ENCODE data around the gene MSMP. TPM values are rescaled to one million over a fixed set of nuclear protein-coding genes. Genes with fewer than 3 reads are reported as not detected.

MSMP gene
- total RNA-seq, 6 donors from 2014 or later = 1.1 to 2.8 TPM; not detected in 4

DNA sequence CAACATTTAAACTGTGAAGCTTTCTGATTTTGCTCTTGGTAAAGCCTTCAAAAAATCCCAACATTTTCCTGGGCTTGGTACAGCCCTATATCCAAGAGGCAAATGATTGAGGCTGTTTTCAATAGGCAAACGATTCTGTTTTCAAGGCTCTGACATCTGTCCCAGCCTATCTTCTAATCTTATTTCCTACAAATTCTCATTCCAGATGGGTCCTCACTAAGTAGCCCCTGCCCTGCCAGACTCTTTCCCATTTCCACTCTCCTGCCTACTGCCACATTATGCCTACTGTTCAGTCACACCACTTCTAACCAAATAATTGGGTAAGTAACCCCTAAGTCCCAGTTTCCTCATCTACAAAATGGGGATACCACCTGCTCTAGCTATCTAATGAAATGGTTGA, 8.5 kb downstream of the MSMP start:
- Histone ChIP-seq H3K27ac (peak overlapping the region in 1 of 4 donors; percentile 97), H3K4me3 (peak overlapping the region in 3 of 4 donors; percentile 87 to 90 (median 90)), H3K27me3 (no peaks in the 10 kb centered on the region), H3K36me3 (peaks cover 12 to 47% (median 38%) of the 10 kb centered on the region in 4 donors), H3K4me1 (peaks cover 28 to 65% (median 46%) of the 10 kb centered on the region in 4 donors), H3K9me3 (no peaks in the 10 kb centered on the region)
- WGBS, 2 donors = 48 to 58% methylated on average over 1 of the region's 1 CpG
- TF ChIP-seq CTCF (IDR thresholded peaks at IDR 0.05) = no peak
- no peak for TF ChIP-seq POLR2AphosphoS5 (IDR thresholded peaks at IDR 0.05)
- no peak for TF ChIP-seq EP300 (IDR thresholded peaks at IDR 0.05)
- TF ChIP-seq POLR2A (IDR thresholded peaks at IDR 0.05) = no peak
- ATAC-seq (ENCODE audit: low FRiP score in 2 of 2) (no peak), DNase-seq (no peak)

DNA sequence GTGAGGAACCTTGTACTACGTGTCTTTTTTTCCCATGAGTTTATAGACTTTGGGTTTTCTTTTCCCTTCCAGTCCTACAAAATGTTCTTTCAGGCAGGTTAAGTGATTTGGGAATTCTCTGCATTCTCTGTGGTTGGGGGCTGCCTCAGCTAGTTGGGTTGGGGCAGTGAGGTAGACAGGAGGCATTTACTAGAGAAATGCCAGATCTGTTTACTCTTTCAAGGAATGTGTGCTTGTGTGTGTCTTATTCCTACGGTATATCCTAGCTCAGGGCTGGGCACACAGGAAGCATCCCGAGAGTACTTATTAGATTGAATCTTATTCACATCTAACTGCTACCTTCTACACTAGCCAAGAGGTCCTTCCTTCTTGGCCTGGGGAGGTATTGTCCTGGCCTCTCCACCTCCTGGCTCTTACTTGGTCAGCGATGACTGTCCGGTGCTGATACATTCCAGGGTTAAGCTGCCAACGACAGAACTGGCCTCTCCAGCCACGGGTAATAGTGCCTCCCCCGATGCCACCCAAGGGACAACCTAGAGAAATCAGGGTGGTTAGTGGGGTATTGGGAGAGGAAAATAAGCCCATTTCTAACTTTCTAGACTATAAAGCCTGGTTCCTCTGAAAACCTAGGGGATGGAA, 10.1 kb downstream of the MSMP start:
- Histone ChIP-seq H3K27me3 (no peaks in the 10 kb centered on the region), H3K4me3 (no peak overlapping the region), H3K4me1 (peaks cover 21 to 52% (median 37%) of the 10 kb centered on the region in 4 donors), H3K27ac (peak overlapping the region in 3 of 4 donors; percentile 37 to 43 (median 38)), H3K36me3 (peaks cover 27 to 60% (median 53%) of the 10 kb centered on the region in 4 donors), H3K9me3 (no peaks in the 10 kb centered on the region)
- ATAC-seq (ENCODE audit: low FRiP score in 2 of 2) (no peak), DNase-seq (no peak)
- no peak for TF ChIP-seq POLR2AphosphoS5 (IDR thresholded peaks at IDR 0.05)
- 84 to 88% methylated on average over 8 of the region's 8 CpGs for WGBS, 2 donors

DNA sequence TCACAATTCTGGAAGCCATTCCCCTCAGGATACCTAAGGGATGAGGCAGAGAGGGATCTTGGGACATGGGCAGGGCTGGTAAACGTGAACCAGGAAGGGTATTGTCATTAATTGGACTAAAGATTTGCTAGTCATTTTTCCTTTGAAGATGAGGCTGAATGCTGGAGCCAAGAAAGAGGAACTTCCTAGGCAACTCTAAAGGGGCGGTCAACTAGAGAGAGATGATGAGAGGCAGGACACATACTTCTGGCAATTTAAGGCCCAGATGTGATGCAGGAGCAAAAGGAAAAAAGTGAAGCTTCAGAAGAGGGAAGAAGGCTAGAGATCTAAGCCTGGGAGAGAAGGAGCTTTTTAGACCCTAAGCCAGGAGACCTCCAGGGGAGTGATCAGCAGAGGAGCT, 10.6 kb downstream of the MSMP start:
- H3K4me3 ChIP-seq = no peak overlapping the region
- DNase-seq (no peak), ATAC-seq (ENCODE audit: low FRiP score in 2 of 2) (no peak)
- H3K4me1 ChIP-seq = peaks cover 21 to 51% (median 37%) of the 10 kb centered on the region in 4 donors
- 56 to 62% methylated on average over 2 of the region's 2 CpGs for WGBS, 2 donors
- peaks cover 32 to 66% (median 59%) of the 10 kb centered on the region in 4 donors for H3K36me3 ChIP-seq
- H3K9me3 ChIP-seq = no peaks in the 10 kb centered on the region
- no peak for TF ChIP-seq EP300 (IDR thresholded peaks at IDR 0.05)
- TF ChIP-seq POLR2AphosphoS5 (IDR thresholded peaks at IDR 0.05) = no peak
- TF ChIP-seq CTCF (IDR thresholded peaks at IDR 0.05) = no peak
- TF ChIP-seq POLR2A (IDR thresholded peaks at IDR 0.05) = no peak
- H3K27ac ChIP-seq = peak overlapping the region in 2 of 4 donors; percentile 37 to 38
- no peaks in the 10 kb centered on the region for H3K27me3 ChIP-seq

DNA sequence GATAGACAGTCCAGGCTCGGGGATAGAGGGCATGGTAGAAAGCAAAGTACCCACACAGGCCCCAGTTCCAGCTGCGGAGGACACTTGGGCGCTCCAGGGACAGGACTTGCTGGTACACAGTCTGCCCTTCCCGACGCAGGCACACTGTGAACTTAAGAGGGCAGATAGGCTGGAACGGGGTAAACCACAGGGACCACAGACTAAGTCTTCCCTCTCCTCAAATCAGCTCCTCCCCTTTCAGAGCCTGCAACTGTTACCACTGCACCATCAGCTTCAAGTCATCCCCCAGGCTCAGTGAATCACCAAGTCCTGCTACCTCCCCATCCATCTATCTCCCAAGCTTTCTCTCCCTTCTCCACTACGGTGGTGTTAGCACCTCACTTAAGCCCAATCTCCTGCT, 12.3 kb downstream of the MSMP start:
- no peak for ATAC-seq (ENCODE audit: low FRiP score in 2 of 2)
- DNase-seq = no peak

GRCh38 chr9:35740243-35740642, 13.8 kb downstream of the MSMP start:
- no peak for DNase-seq
- WGBS, 2 donors = 92 to 96% methylated on average over 4 to 6 of the region's 6 CpGs
- H3K36me3 ChIP-seq = peaks cover 59 to 98% (median 90%) of the 10 kb centered on the region in 4 donors
- H3K4me3 ChIP-seq = no peak overlapping the region
- TF ChIP-seq CTCF (IDR thresholded peaks at IDR 0.05) (no peak), POLR2AphosphoS5 (IDR thresholded peaks at IDR 0.05) (no peak), EP300 (IDR thresholded peaks at IDR 0.05) (no peak), POLR2A (IDR thresholded peaks at IDR 0.05) (no peak)
- H3K27ac ChIP-seq = no peak overlapping the region
- no peaks in the 10 kb centered on the region for H3K27me3 ChIP-seq
- H3K9me3 ChIP-seq = no peaks in the 10 kb centered on the region
- H3K4me1 ChIP-seq = peaks cover 0 to 29% (median 15%) of the 10 kb centered on the region in 4 donors
- ATAC-seq (ENCODE audit: low FRiP score in 2 of 2) = no peak

More for the DNA sequence above, 12.3 kb downstream of the MSMP start:
- H3K27ac ChIP-seq = no peak overlapping the region
- WGBS, 2 donors = 75 to 83% methylated on average over 7 of the region's 7 CpGs
- TF ChIP-seq CTCF (IDR thresholded peaks at IDR 0.05) (no peak), POLR2AphosphoS5 (IDR thresholded peaks at IDR 0.05) (no peak), POLR2A (IDR thresholded peaks at IDR 0.05) (no peak), EP300 (IDR thresholded peaks at IDR 0.05) (no peak)
- H3K4me1 ChIP-seq = peaks cover 12 to 34% (median 23%) of the 10 kb centered on the region in 4 donors
- H3K36me3 ChIP-seq = peaks cover 48 to 83% (median 76%) of the 10 kb centered on the region in 4 donors
- H3K4me3 ChIP-seq = no peak overlapping the region
- H3K9me3 ChIP-seq = no peaks in the 10 kb centered on the region
- H3K27me3 ChIP-seq = no peaks in the 10 kb centered on the region
